Fibroblast of mammary gland (primary cell): ENCODE data around the gene GCLM.

Source experiments
- DNase-seq: peaks from one replicate; pipeline ENCODE4 v3.0.0-alpha.2; 2010; ENCODE audit warnings: low read depth
- H3K4me3 ChIP-seq: 2 replicates; pipeline ENCODE4 v1.5.1; 2011; ENCODE audit warnings: low read depth, mild to moderate bottlenecking, low read length, moderate library complexity; ENCODE audit not compliant: control insufficient read depth
- CTCF ChIP-seq: conservative IDR thresholded peaks from 2 replicates; pipeline ENCODE4 v1.5.1; 2011; ENCODE audit warnings: low read depth, low read length, inconsistent platforms; ENCODE audit not compliant: control insufficient read depth, insufficient read depth

The GCLM gene

DNA sequence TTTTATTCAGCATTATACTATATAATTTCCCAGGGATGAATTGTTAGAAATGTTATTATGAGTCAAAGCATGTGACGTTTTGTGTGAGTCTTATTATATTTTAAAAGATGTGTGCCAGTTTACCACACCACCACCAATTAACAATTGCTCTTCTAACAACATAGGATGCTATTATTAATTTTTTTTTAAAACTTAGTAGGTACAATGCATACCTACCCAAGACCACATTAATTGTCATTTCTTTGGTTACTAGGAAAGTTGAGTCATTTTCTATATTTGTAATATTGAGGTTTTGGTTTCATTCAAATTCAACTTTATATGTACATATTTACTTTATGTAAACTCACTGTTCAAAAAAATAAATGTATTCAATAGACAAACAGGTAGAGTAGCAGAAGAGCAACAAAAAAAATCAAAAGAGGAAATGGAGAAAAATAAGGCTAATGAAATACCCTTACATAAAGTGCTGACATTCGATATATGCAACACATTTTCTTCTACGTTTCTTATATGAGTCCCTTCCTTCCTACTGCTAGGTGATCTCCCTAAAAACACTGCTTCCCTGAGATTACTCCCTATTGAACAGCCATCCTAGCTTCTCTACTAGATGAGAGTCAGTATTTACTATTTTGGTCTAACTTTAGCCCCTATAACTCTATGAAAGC, 9.6 kb downstream of the GCLM start:
- no peak for TF ChIP-seq CTCF
- H3K4me3 ChIP-seq: no peak overlapping the region
- no peak for DNase-seq

DNA sequence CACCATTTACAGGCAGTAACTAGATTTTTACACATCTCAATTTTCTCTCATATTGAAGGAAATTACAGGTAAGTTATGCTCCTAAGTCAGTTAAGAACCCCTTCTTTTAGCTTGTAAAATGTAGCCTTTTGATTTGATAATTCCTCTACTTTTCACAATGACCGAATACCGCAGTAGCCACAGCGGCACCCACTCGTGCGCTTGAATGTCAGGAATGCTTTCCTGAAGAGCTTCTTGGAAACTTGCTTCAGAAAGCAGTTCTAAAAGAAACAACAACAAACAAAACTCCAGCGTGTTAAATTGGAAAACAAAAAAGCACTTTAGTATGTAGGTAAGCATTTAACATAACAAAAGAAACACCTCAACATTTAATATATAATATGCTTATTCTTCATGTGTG, 20.3 kb downstream of the GCLM start:
- TF ChIP-seq CTCF: no peak
- H3K4me3 ChIP-seq: no peak overlapping the region
- DNase-seq: no peak

- no peak for TF ChIP-seq CTCF
- no peak overlapping the region for H3K4me3 ChIP-seq
- DNase-seq: no peak
Observed at GRCh38 chr1:93882269-93882668, 27.0 kb downstream of the GCLM start.

- H3K4me3 ChIP-seq: no peak overlapping the region
- no peak for DNase-seq
- no peak for TF ChIP-seq CTCF
Observed at GRCh38 chr1:93880731-93881130, 28.5 kb downstream of the GCLM start.

DNA sequence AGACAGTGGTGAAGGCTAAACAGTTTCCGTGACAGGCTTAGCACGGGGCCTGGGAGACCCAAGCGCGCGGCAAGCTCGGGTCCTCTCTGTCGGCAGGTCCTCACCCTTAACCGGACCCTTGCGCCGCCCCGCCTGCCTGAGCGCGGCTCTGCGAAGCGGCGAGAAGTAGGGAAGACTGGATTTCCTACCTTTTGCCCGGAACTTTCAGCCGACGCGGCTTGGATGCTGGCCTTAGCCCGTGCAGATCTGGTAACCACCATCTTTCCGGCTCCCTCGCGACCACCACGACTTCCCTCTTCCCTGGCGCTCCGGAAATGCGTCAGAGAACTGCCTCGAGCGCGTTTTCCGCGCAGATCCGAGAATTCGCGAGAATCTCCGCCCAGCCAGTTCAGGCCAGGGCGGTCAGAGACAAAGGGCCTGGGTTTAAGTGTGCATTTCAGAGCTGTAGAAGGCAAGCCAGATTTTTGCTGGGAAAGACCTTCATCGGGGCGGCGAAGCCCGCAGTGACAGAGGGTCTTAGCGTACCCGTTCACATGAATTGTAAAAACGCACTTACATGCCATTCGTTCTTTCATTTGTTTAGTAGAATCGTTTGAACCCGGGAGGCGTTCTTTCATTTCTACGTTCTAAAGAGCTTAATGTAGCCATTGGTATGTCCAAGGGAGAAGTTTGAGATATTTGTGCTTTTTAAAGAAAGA, 30.2 kb downstream of the GCLM start, which contains the start of gene DNTTIP2:
Gene DNTTIP2, minus strand, starts transcription at position 318 of the 698 bp plus-strand sequence. Its CDS starts 58 bp downstream, at position 260.
- peak; percentile 88 for DNase-seq
- no peak for TF ChIP-seq CTCF
- peak within 1 kb of the TSS; percentile 99 for H3K4me3 ChIP-seq

GRCh38 chr1:93878501-93878888, 30.7 kb downstream of the GCLM start:
- peak; percentile 38 for DNase-seq
- H3K4me3 ChIP-seq: peak overlapping the region; percentile 99
- no peak for TF ChIP-seq CTCF
